ENCODE measurements around the gene NCKAP5.

DNA sequence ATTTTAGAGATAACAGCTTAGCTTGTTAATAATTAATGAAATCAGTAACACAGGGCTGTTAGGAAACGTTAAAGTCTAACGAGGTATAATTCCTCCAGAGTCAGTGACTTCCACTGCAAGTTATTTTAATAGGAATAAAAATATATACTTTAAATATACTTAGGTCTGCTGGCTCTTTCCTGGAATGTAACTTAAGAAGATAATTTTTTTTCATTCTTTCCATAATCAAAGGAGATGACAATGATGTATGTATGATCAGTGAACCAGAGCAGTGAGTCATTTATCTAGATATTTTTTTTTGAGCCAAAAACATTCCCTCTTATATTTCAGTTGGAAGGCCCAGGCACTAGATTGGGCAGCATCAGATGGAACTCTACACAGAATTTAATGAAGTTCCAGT lies 794.1 kb downstream of the NCKAP5 start:
- no peak for TF ChIP-seq POLR2A (IDR thresholded peaks at IDR 0.05)
- TF ChIP-seq, protein P1, sequence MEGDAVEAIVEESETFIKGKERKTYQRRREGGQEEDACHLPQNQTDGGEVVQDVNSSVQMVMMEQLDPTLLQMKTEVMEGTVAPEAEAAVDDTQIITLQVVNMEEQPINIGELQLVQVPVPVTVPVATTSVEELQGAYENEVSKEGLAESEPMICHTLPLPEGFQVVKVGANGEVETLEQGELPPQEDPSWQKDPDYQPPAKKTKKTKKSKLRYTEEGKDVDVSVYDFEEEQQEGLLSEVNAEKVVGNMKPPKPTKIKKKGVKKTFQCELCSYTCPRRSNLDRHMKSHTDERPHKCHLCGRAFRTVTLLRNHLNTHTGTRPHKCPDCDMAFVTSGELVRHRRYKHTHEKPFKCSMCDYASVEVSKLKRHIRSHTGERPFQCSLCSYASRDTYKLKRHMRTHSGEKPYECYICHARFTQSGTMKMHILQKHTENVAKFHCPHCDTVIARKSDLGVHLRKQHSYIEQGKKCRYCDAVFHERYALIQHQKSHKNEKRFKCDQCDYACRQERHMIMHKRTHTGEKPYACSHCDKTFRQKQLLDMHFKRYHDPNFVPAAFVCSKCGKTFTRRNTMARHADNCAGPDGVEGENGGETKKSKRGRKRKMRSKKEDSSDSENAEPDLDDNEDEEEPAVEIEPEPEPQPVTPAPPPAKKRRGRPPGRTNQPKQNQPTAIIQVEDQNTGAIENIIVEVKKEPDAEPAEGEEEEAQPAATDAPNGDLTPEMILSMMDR (IDR thresholded peaks at IDR 0.05) = no peak
